SK-N-SH (cell line): Measurements from ENCODE around the gene MANSC1. TPM values are rescaled to one million over a fixed set of nuclear protein-coding genes. Genes with fewer than 3 reads are reported as not detected.

Source experiments
- CTCF ChIA-PET: fragments of 300-600, 350-600 bp; formaldehyde crosslinking; extraction: SDS; loops from one replicate; lab custom pipeline; 2021; lab: Yijun Ruan, JAX
- POLR2A ChIA-PET: fragments of 350-600 bp; sonication (Branson Sonifier 250); formaldehyde crosslinking; extraction: SDS; loops from one replicate; lab custom pipeline; 2020; ENCODE audit warnings: antibody characterized with exemption, inconsistent platforms; lab: Yijun Ruan, JAX
- DNase-seq: peaks from one replicate; pipeline ENCODE4 v3.0.0; 2012
- H2AFZ ChIP-seq: fragments of 200-600 bp; sonication (generic); 2 replicates; pipeline ENCODE4 v1.8.1; 2016; ENCODE audit warnings: antibody characterized with exemption, mild to moderate bottlenecking, low read depth
- H3F3A ChIP-seq: fragments of 200-600 bp; sonication (generic); replicated peaks from 2 replicates; pipeline ENCODE3; 2016; ENCODE audit warnings: antibody characterized with exemption, mild to moderate bottlenecking; ENCODE audit not compliant: insufficient read depth
- H3K27ac ChIP-seq, 2 experiments: fragments of 200-500 bp in 1 of 2; fragments of 200-600 bp in 1 of 2; sonication (Bioruptor generic) in 1 of 2; sonication (generic), shearing (Covaris generic) in 1 of 2; 2 replicates each; pipeline versions ENCODE4 v1.5.1 to v1.6.1; 2014 to 2016; ENCODE audit warnings: low read depth in 2 of 2, inconsistent platforms in 1 of 2, low read length in 1 of 2, mild to moderate bottlenecking in 1 of 2, mixed read lengths in 1 of 2
- H3K27me3 ChIP-seq: fragments of 200-600 bp; sonication (generic), shearing (Covaris generic); 2 replicates; pipeline ENCODE4 v1.6.1; 2016; ENCODE audit warnings: mixed run types; ENCODE audit not compliant: insufficient read depth
- H3K36me3 ChIP-seq, 2 experiments: fragments of 200-500 bp in 1 of 2; fragments of 200-600 bp in 1 of 2; sonication (Bioruptor generic) in 1 of 2; sonication (generic) in 1 of 2; replicated peaks in 1 of 2; 2 replicates each; pipeline versions ENCODE3 to v1.5.1; 2014 to 2016; ENCODE audit warnings: low read length in 1 of 2, mild to moderate bottlenecking in 1 of 2; ENCODE audit not compliant: insufficient read depth in 2 of 2, control insufficient read depth in 1 of 2
- H3K4me1 ChIP-seq, 2 experiments: fragments of 200-500 bp in 1 of 2; fragments of 200-600 bp in 1 of 2; sonication (Bioruptor generic) in 1 of 2; sonication (generic), shearing (Covaris generic) in 1 of 2; 2 replicates each; pipeline versions ENCODE4 v1.5.1 to v1.6.1; 2014 to 2016; ENCODE audit warnings: low read depth in 1 of 2, low read length in 1 of 2, mixed run types in 1 of 2; ENCODE audit not compliant: insufficient read depth in 2 of 2, control insufficient read depth in 1 of 2
- H3K4me2 ChIP-seq: fragments of 200-600 bp; sonication (generic), shearing (Covaris generic); 2 replicates; pipeline ENCODE4 v1.6.1; 2017; ENCODE audit warnings: mixed run types
- H3K4me3 ChIP-seq, 2 experiments: fragments of 200-500 bp in 1 of 2; fragments of 200-600 bp in 1 of 2; sonication (Bioruptor generic) in 1 of 2; sonication (generic), shearing (Covaris generic) in 1 of 2; 2 replicates each; pipeline versions ENCODE4 v1.5.1 to v1.8.1; 2014 to 2016; ENCODE audit warnings: low read depth in 2 of 2, inconsistent platforms in 1 of 2, low read length in 1 of 2, mild to moderate bottlenecking in 1 of 2, mixed read lengths in 1 of 2, moderate library complexity in 1 of 2
- H3K79me2 ChIP-seq: fragments of 200-600 bp; sonication (generic); 2 replicates; pipeline ENCODE4 v1.8.1; 2017; ENCODE audit warnings: mild to moderate bottlenecking; ENCODE audit not compliant: insufficient read depth
- H3K9ac ChIP-seq: fragments of 200-600 bp; sonication (generic); 2 replicates; pipeline ENCODE4 v1.6.1; 2017; ENCODE audit warnings: mixed run types
- H3K9me2 ChIP-seq: fragments of 200-600 bp; sonication (generic); 2 replicates; pipeline ENCODE4 v1.6.1; 2017; ENCODE audit warnings: mixed run types
- H3K9me3 ChIP-seq: fragments of 200-600 bp; sonication (generic); 2 replicates; pipeline ENCODE4 v1.6.1; 2017; ENCODE audit warnings: mixed run types, mild to moderate bottlenecking, moderate library complexity
- H4K20me1 ChIP-seq: fragments of 200-600 bp; sonication (generic); 2 replicates; pipeline ENCODE4 v1.6.1; 2017; ENCODE audit warnings: mild to moderate bottlenecking, mixed run types; ENCODE audit not compliant: insufficient read depth
- CHD2 ChIP-seq: fragments of 150-350 bp; IDR thresholded peaks from 2 replicates; pipeline ENCODE4 v1.6.1; 2018; ENCODE audit warnings: low read length; ENCODE audit not compliant: partially characterized antibody
- ELF1 ChIP-seq: IDR thresholded peaks from 2 replicates; pipeline ENCODE4 v1.4.0; 2012
- EP300 ChIP-seq, 2 experiments: IDR thresholded peaks; 2 replicates each; pipeline versions ENCODE4 v1.4.0 to v1.6.1; 2012; ENCODE audit warnings: borderline replicate concordance in 1 of 2, low read depth in 1 of 2, low read length in 1 of 2
- EZH2phosphoT487 ChIP-seq: fragments of 200-600 bp; sonication (generic); IDR thresholded peaks from 2 replicates; pipeline ENCODE4 v1.6.1; 2017; ENCODE audit warnings: low read depth, mixed run types, mild to moderate bottlenecking, antibody characterized with exemption, moderate library complexity, borderline replicate concordance
- FOSL2 ChIP-seq: IDR thresholded peaks from 2 replicates; pipeline ENCODE4 v1.4.0; 2012; ENCODE audit warnings: low read depth, mild to moderate bottlenecking, moderate library complexity, borderline replicate concordance
- FOXJ3 ChIP-seq: sonication (generic); formaldehyde crosslinking; IDR thresholded peaks from 2 replicates; pipeline ENCODE4 v1.5.1; 2020; ENCODE audit warnings: mild to moderate bottlenecking, missing genetic modification reagents
- FOXM1 ChIP-seq: IDR thresholded peaks from 2 replicates; pipeline ENCODE4 v1.4.0; 2012; ENCODE audit warnings: low read depth, mild to moderate bottlenecking
- GABPA ChIP-seq: IDR thresholded peaks from 2 replicates; pipeline ENCODE4 v1.4.0; 2012; ENCODE audit warnings: low read depth, mild to moderate bottlenecking
- GATA2 ChIP-seq: sonication (generic); formaldehyde crosslinking; IDR thresholded peaks from 2 replicates; pipeline ENCODE4 v1.5.0; 2020; ENCODE audit warnings: mild to moderate bottlenecking, missing genetic modification reagents
- NFIC ChIP-seq: IDR thresholded peaks from 2 replicates; pipeline ENCODE4 v1.4.0; 2012; ENCODE audit warnings: borderline replicate concordance
- NRF1 ChIP-seq: IDR thresholded peaks from 2 replicates; pipeline ENCODE4 v1.6.1; 2012; ENCODE audit warnings: low read depth, mild to moderate bottlenecking, low read length
- RAD21 ChIP-seq: IDR thresholded peaks from 2 replicates; pipeline ENCODE4 v1.6.1; 2012; ENCODE audit warnings: mild to moderate bottlenecking, low read length
- SIN3A ChIP-seq: IDR thresholded peaks from 2 replicates; pipeline ENCODE4 v1.6.1; 2012; ENCODE audit warnings: low read depth, mild to moderate bottlenecking, low read length, moderate library complexity, borderline replicate concordance
- TAF1 ChIP-seq: IDR thresholded peaks from 2 replicates; pipeline ENCODE4 v1.6.1; 2012; ENCODE audit warnings: low read depth, mild to moderate bottlenecking, low read length, moderate library complexity, borderline replicate concordance
- WGBS: methylation state at CpG from one replicate; pipeline ENCODE4 v1.1.6; 2017; ENCODE audit warnings: low lambda C conversion rate; 5-methylcytosine and 5-hydroxymethylcytosine counted together
- polyA plus RNA-seq, 3 experiments: library from polyadenylated mRNA; depleted of rRNA; stranded (reverse); fragments of >200 nt; gene quantifications; 2 replicates each; pipeline ENCODE4 v1.2.3, GENCODE V29; 2012
- TF ChIP-seq, protein P1 (sequence below): IDR thresholded peaks from 2 replicates; pipeline ENCODE4 v1.4.0; 2012; ENCODE audit warnings: low read depth, borderline replicate concordance
- TF ChIP-seq, protein P2 (sequence below): fragments of 200-600 bp; sonication (generic); IDR thresholded peaks from 2 replicates; pipeline ENCODE4 v1.6.1; 2017; ENCODE audit warnings: antibody characterized with exemption, mild to moderate bottlenecking, moderate library complexity
- TF ChIP-seq, protein P3 (sequence below): IDR thresholded peaks from 2 replicates; pipeline ENCODE4 v1.4.0; 2012; ENCODE audit warnings: low read depth

The MANSC1 gene
- polyA plus RNA-seq, 1 of the 3 experiments (the other 2 are of a cell fraction): 2.9 TPM

DNA sequence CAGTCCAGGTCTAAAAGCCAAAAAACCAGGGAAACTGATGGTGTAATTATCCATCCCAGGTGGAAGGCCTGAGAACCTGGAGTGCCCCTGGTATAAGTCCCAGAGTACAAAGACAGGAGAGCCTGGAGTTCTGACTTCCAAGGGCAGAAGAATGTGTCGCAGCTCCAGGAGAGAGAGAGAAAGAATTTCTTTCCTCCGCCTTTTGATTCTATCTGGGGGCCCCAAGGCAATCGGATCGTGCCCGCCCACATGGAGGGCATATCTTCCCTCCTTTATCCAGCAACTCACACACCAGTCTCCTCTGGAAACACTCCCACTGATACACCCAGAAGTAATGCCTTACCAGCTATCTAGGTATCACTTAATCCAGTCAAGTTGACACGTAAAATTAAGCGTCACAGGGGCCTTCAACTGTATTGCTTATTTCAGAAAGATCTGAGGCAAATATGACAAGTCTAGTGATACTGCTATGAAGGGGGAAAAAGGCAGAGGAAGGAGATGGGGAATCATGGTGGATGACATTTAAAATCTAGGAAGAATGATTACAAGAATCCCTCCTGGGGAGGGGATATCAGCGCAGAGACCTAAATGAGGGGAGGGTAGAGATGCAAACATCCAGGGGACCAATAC is 52.7 kb downstream of the MANSC1 start (continued):
- TF ChIP-seq, protein P1, sequence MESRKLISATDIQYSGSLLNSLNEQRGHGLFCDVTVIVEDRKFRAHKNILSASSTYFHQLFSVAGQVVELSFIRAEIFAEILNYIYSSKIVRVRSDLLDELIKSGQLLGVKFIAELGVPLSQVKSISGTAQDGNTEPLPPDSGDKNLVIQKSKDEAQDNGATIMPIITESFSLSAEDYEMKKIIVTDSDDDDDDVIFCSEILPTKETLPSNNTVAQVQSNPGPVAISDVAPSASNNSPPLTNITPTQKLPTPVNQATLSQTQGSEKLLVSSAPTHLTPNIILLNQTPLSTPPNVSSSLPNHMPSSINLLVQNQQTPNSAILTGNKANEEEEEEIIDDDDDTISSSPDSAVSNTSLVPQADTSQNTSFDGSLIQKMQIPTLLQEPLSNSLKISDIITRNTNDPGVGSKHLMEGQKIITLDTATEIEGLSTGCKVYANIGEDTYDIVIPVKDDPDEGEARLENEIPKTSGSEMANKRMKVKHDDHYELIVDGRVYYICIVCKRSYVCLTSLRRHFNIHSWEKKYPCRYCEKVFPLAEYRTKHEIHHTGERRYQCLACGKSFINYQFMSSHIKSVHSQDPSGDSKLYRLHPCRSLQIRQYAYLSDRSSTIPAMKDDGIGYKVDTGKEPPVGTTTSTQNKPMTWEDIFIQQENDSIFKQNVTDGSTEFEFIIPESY: no peak
- TF ChIP-seq NFIC: no peak
- no peak for TF ChIP-seq NRF1
- no peak for TF ChIP-seq FOXM1

DNA sequence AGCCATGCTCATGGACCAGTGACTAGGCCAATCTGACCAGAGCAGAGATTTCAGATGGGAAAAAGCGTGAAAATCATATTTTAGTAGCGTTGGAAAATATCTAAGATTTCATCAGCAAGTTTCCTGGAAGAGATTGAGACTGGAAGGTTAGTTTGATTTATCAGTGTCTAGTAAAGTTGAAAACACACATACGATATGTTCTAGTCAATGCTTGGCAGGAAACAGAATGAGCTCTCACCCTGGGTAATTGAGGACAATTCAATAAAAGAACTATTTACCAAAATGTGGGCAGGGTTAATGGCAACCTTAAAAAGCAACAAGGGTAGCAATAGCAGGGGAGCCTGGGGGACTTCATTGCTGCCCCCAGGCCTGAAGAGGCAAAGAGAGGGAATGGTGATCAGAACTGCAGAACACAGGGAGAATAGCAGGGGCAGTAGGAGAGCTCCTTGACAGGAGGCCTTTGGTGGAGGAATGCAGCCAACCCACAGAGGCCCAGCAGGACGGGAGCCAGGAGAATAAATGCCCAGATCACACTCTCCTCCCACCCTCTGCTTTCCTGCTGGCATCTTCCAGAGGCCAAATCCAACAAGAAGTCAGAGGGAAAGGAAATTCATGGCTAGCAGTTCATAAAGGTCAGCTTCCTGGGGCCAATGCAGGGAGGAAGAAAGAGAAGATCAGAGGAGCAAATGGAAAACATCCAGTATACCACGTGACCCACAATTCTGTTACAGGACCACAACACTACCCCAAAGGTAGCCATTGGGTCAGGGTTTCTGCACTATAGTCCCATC is 55.6 kb downstream of the MANSC1 start:
- H3K4me1 ChIP-seq: peaks cover 0 to 3% of the 10 kb centered on the region in 2 experiments; a peak in 1 of 4 replicates
- no peaks in the 10 kb centered on the region for H3K9me3 ChIP-seq
- no peak for DNase-seq
- no peak overlapping the region for H2AFZ ChIP-seq
- H3K27me3 ChIP-seq: no peaks in the 10 kb centered on the region
- H3K4me2 ChIP-seq: no peak overlapping the region
- no peak for TF ChIP-seq EP300 (IDR thresholded peaks at IDR 0.05; ENCODE audit: borderline replicate concordance in 1 of 2, low read depth in 1 of 2, low read length in 1 of 2)
- no peak for TF ChIP-seq SIN3A
- TF ChIP-seq, all 33 proteins: peak for 0
- no peaks in the 10 kb centered on the region for H4K20me1 ChIP-seq
- H3F3A ChIP-seq: no peaks in the 10 kb centered on the region
- H3K9me2 ChIP-seq: no peaks in the 10 kb centered on the region
- ChIA-PET CTCF (interaction anchor here (0.8 kb wide), 1 partner anchor 50 kb away, joined by 3 read pairs; no protein-coding TSS in a partner anchor), POLR2A (no interaction called here)
- H3K9ac ChIP-seq: no peak overlapping the region
- no peak overlapping the region for H3K4me3 ChIP-seq
- 85% methylated on average over 5 of the region's 5 CpGs for WGBS
- no peak overlapping the region for H3K27ac ChIP-seq
- no peaks in the 10 kb centered on the region for H3K79me2 ChIP-seq
- H3K36me3 ChIP-seq: no peaks in the 10 kb centered on the region

DNA sequence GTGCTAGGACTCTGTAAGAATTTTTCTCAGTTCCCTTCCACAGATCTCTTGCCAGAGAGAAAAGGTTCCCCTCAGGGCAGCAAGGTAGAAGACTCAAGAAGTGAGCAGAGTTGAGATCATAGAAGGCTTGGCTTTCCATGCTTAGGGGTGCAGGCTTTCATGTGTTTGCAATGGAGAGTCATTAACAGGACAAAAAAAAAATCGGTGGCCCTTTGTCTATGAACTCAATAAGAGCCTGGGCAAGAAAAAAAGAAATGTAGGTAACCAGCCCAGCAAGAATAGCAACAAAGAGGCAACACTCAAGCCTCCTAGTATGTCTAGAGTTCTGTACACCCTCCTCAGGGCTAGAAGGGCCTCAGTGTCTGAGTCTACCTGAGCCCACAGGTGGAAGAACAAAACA is 59.8 kb downstream of the MANSC1 start:
- no peaks in the 10 kb centered on the region for H3K36me3 ChIP-seq
- CTCF ChIA-PET: no interaction called here
- H3K27ac ChIP-seq: no peak overlapping the region
- H2AFZ ChIP-seq: no peak overlapping the region
- WGBS: 26% methylated on average over 1 of the region's 1 CpG
- no peaks in the 10 kb centered on the region for H3K79me2 ChIP-seq
- no peak overlapping the region for H3K4me2 ChIP-seq
- no peaks in the 10 kb centered on the region for H4K20me1 ChIP-seq
- H3K27me3 ChIP-seq: no peaks in the 10 kb centered on the region
- POLR2A ChIA-PET: no interaction called here
- no peak for DNase-seq
- no peaks in the 10 kb centered on the region for H3F3A ChIP-seq
- no peaks in the 10 kb centered on the region for H3K9me3 ChIP-seq
- no peak overlapping the region for H3K9ac ChIP-seq
- H3K4me3 ChIP-seq: no peak overlapping the region
- peaks cover 0 to 3% of the 10 kb centered on the region in 2 experiments; a peak in 1 of 4 replicates for H3K4me1 ChIP-seq
- H3K9me2 ChIP-seq: no peaks in the 10 kb centered on the region
- no peak for TF ChIP-seq GABPA
- TF ChIP-seq GATA2 (CRISPR knock-in tag): no peak
- TF ChIP-seq TAF1: no peak
- TF ChIP-seq ELF1: no peak
- no peak for TF ChIP-seq FOSL2
- TF ChIP-seq, protein P2, sequence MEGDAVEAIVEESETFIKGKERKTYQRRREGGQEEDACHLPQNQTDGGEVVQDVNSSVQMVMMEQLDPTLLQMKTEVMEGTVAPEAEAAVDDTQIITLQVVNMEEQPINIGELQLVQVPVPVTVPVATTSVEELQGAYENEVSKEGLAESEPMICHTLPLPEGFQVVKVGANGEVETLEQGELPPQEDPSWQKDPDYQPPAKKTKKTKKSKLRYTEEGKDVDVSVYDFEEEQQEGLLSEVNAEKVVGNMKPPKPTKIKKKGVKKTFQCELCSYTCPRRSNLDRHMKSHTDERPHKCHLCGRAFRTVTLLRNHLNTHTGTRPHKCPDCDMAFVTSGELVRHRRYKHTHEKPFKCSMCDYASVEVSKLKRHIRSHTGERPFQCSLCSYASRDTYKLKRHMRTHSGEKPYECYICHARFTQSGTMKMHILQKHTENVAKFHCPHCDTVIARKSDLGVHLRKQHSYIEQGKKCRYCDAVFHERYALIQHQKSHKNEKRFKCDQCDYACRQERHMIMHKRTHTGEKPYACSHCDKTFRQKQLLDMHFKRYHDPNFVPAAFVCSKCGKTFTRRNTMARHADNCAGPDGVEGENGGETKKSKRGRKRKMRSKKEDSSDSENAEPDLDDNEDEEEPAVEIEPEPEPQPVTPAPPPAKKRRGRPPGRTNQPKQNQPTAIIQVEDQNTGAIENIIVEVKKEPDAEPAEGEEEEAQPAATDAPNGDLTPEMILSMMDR: no peak
- TF ChIP-seq, protein P1: no peak
- TF ChIP-seq EZH2phosphoT487: no peak
- TF ChIP-seq CHD2: no peak
- no peak for TF ChIP-seq SIN3A
- TF ChIP-seq FOXJ3 (CRISPR knock-in tag): no peak
- TF ChIP-seq, protein P3, sequence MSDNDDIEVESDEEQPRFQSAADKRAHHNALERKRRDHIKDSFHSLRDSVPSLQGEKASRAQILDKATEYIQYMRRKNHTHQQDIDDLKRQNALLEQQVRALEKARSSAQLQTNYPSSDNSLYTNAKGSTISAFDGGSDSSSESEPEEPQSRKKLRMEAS: no peak
- no peak for TF ChIP-seq RAD21
